GM19099 (cell line): Measurements from ENCODE around the gene PRMT5.

Experiments used
- POLR2A ChIP-seq: IDR thresholded peaks from 3 replicates; pipeline ENCODE4 v1.6.1; 2011; ENCODE audit warnings: low read depth; ENCODE audit not compliant: insufficient read length; ENCODE audit errors: extremely low read depth

Gene PRMT5

GRCh38 chr14:22952418-22952817 lies 23.2 kb upstream of the PRMT5 start:
- no peak for TF ChIP-seq POLR2A

- TF ChIP-seq POLR2A, result no peak
Observed at GRCh38 chr14:22945642-22946041, 16.5 kb upstream of the PRMT5 start.

GRCh38 chr14:22939684-22940083 lies 10.5 kb upstream of the PRMT5 start:
- TF ChIP-seq POLR2A, result no peak

GRCh38 chr14:22935156-22935555 lies 6.0 kb upstream of the PRMT5 start:
- TF ChIP-seq POLR2A, result no peak

GRCh38 chr14:22932146-22932545 lies 3.0 kb upstream of the PRMT5 start:
- TF ChIP-seq POLR2A, result no peak

- no peak for TF ChIP-seq POLR2A
Observed at GRCh38 chr14:22929961-22930364, 787 bp upstream of the PRMT5 start.

GRCh38 chr14:22928237-22929103 lies 706 bp downstream of the PRMT5 start:
- TF ChIP-seq POLR2A, result no peak

GRCh38 chr14:22926316-22926715 lies 2.9 kb downstream of the PRMT5 start:
- no peak for TF ChIP-seq POLR2A

GRCh38 chr14:22925513-22925912 lies 3.7 kb downstream of the PRMT5 start:
- no peak for TF ChIP-seq POLR2A

GRCh38 chr14:22923746-22924145 lies 5.4 kb downstream of the PRMT5 start:
- no peak for TF ChIP-seq POLR2A

GRCh38 chr14:22922294-22922693 lies 6.9 kb downstream of the PRMT5 start:
- TF ChIP-seq POLR2A, result no peak

- no peak for TF ChIP-seq POLR2A
Observed at GRCh38 chr14:22920697-22921096, 8.5 kb downstream of the PRMT5 start.

- TF ChIP-seq POLR2A, result no peak
Observed at GRCh38 chr14:22919601-22919921, 9.6 kb downstream of the PRMT5 start.

GRCh38 chr14:22918804-22919600 lies 10.2 kb downstream of the PRMT5 start, which contains the start of gene RBM23:
Gene RBM23, minus strand, starts transcription at chr14:22919149.
- peak; percentile 77 for TF ChIP-seq POLR2A

GRCh38 chr14:22915886-22916521 lies 13.2 kb downstream of the PRMT5 start:
- TF ChIP-seq POLR2A, result no peak
